Fibroblast of skin of scalp (primary cell): ENCODE measurements around the gene EXOSC3. TPM values are rescaled to one million over a fixed set of nuclear protein-coding genes. Genes with fewer than 3 reads are reported as not detected.
A peak's percentile ranks its signal among the peaks of the same experiment; 100 is the strongest.
"Not testable (repeated sequence)": the region's sequence is repeated elsewhere in the genome, so short reads cannot be mapped to it uniquely, and the experiment has no call there.

ENCODE experiments used
- DNase-seq: peaks from one replicate; pipeline ENCODE4 v3.0.0-alpha.2; 2013
- polyA plus RNA-seq, 2 experiments: library from polyadenylated mRNA; unstranded; fragments of 120-200 nt; gene quantifications; one replicate each; pipeline ENCODE4 v1.2.1, GENCODE V29; 2013; ENCODE audit not compliant: insufficient read length in 2 of 2

Gene EXOSC3
- 31.7 TPM for polyA plus RNA-seq (2013, experiment 1 of 2; ENCODE audit: insufficient read length)
- polyA plus RNA-seq (2013, experiment 2 of 2; ENCODE audit: insufficient read length), result 34.1 TPM

DNA sequence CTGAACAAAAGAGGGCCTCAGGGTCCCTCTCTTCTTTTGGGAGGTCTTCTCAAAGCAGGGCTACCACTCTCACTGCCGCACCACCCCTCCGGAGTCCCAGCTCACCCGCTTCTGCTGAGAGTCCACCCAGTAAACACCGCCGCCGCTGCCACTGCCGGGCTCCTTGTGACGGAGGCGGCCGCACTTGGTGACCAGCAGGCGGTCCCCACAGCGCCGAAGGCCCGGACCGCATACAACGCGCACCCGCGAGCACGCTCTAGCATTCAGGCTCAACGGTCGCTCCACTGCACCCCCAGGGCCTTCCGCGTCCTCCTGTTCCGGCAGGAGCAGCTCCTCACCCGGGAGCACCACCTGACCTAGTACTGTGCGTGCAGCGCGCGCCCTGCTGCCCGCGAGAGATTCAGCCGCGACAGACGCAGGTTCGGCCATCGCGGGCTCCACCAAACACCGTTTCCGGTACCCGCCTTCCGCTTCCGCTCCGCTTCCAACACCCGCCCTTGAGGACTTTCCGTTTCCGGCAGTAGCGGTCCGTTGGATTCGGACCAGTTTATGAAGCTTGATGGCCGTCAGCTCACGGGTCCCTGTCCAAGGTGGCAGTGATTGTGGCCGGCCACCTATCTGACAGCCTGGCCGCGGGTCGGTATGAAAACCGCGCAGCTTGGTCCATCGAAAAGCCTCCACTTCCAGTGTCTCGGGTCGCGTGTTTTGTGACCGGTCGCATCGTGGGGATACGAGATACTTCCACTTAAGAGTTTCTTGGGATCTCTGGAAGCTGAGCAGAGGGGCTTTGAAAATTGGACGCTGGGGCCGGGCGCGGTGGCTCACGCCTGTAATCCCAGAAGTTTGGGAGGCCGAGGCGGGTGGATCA lies at the start of gene EXOSC3:
Gene EXOSC3, minus strand, starts transcription at position 449 of the 868 bp plus-strand sequence. Its CDS starts 20 bp downstream, at position 429.
- peak; percentile 91 for DNase-seq

DNA sequence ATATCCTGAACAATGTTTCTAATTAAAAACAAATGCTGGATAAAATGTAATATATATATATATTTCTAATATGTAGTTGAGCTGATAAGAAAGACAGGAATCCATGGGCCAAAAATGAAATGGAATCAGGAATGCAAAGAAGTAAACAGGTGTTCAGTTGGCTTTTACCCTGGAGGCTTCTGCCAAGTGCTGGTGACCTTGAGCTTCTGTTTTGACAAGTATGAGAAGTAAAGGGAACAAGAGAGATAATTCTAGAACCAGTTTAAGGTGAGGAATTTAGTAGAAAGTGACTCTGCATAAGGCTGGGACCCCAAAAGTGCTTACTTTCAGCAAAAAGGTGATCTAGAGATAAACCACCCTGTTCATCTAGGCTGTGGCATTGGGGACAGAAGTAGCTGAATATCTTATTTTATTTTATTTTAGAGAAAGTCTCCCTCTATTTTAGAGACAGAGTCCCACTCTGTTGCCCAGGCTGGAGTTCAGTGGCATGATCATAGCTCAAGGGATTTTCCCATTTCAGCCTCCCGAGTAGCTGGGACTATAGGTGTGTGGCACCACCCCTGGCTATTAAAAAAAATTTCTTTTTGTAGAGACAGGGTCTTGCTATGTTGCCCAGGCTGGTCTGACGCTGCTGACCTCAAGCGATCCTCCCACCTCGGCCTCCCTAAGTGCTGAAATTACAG lies 42.8 kb upstream of the EXOSC3 start:
- no peak for DNase-seq

DNA sequence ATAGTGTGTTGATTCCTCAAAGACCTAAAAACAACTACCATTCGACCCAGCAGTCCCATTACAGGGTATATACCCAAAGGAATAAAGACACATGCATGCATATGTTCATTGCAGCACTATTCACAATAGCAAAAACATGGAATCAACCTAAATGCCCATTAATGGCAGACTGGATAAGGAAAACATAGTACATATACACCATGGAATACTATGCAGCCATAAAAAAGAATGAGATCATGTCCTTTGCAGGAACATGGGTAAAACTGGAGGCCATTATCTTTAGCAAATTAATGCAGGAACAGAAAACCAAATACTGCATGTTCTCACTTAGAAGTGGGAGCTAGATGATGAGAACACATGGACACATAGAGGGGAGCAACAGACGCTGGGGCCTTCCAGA lies 40.3 kb upstream of the EXOSC3 start:
- DNase-seq, result not testable (repeated sequence)

DNA sequence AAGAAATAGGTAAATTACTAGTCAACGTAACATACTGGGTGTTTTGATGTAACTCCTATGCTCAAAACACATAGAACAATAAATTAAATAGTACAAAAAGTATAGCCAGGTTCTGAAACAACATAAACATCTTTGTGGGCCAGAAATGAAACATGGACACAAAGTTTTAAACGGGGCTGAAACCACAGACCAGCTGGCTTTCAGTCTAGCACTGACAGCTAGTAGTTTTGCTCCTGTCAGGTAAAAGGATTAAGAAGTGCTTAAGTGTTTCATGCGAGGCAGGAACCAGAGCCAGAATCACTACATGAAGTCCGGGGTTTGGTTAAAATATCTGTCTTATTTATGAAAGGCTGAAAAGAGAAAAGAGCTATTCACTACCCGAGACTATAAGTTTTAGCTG lies 35.3 kb upstream of the EXOSC3 start:
- DNase-seq, result no peak

DNA sequence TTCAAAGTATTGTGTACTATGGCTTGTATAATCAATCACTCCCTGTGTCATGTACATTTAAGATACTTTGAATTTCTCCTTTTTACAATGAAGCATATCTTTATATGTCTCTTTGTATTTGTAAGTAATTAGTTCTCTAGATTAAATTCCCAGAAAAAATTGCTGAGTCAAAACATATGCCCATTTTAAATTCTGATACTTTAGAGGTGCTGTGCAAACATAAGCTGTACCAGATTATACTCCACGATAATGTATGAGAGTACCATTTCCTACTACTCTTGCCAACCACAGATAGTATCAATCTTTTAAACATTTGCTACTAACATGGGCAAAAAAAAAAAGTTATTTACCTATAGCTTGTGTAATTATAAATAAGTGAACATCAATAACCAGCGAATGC lies 34.0 kb upstream of the EXOSC3 start:
- DNase-seq, result no peak

GRCh38 chr9:37812773-37813379 lies 28.0 kb upstream of the EXOSC3 start:
- no peak for DNase-seq

DNA sequence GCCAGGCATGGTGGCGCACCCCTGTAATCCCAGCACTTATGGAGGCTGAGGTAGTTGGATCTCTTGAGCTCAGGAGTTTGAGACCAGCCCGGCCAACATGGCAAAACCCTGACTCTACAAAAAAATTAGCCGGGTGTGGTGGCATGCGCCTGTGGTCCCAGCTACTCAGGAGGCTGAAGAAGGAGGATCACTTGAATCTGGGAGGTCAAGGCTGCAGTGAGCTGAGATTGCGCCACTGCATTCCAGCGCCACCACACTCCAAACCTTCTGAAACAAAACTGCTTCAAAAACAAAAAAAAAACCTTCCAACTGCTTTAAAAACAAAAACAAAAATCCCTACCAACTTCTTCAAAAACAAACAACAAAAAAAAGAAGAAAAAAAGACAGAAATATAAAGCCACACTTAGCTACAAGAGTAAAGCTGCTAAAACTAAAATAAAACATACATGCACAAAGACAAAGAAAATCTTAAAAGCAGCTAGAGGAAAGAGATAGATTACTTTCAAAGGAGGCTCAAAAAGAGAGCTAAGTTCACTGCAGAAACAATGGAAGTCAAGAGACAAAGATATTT lies 27.1 kb upstream of the EXOSC3 start:
- DNase-seq, result no peak

DNA sequence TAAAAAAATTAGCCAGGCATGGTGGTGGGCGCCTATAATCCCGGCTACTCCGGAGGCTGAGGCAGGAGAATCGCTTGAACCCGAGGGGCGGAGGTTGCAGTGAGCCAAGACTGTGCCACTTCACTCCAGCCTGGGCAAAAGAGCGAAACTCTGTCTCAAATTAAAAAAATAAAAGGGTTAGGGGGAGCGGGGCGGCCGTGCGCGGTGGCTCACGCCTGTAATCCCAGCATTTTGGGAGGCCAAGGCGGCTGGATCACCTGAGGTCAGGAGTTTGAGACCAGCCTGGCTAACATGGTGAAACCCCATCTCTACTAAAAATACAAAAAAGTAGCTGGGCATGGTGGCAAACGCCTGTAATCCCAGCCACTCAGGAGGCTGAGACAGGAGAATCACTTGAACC lies 24.8 kb upstream of the EXOSC3 start:
- not testable (repeated sequence) for DNase-seq

- DNase-seq, result no peak
Observed at GRCh38 chr9:37806271-37806670, 21.4 kb upstream of the EXOSC3 start.

GRCh38 chr9:37801959-37802711 lies 17.3 kb upstream of the EXOSC3 start:
- DNase-seq, result no peak

DNA sequence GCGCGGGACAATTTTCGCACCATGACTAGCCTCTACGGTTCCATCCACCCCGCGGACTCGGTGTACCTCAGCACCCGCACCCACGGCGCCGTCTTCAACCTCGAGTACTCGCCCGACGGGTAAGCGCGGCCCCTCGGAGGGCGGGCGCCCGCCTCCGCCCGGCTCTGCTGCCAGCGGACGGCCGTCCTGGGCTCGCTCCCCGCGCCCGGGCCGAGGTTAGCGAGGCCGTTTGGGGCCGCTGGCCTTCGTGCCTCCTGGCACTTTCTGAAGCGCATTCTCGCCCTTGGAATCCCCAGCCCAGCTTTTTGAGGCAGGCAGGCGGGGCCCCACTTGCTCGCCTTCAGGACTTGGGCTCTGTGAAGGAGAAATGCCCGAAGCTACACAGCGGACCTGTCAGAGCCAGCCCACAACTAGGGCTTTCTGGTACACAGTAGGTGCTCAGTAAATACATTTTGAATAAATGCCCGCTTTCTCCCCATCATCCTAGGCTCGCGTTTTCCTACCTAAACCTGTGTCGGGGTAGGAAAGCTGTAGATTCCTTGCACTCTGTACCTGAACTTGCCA lies 16.5 kb upstream of the EXOSC3 start:
- DNase-seq, result peak; percentile 12

GRCh38 chr9:37800631-37801286 lies 15.9 kb upstream of the EXOSC3 start, which contains the start of gene DCAF10:
Gene DCAF10 (plus strand): TSS chr9:37800797. CDS start chr9:37800867, 70 bp downstream.
- peak; percentile 85 for DNase-seq

DNA sequence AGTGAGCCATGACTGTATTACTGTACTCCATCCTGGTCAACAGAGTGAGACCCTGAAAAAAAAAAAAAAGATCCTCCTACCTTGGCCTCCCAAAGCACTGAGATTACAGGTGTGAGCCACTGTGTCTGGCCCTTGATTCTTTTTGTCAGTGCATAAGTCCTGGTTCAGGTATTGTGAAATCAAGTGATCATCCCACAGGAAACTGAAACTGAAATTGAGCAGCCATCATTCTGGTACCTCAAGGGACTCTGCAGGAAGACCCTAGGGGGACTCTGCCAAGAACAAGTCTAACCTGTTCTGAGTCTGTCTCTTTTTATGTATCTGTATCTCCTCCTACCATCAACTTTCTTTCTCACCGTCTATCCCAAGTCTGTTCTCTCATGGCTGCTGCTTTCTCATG lies 13.8 kb upstream of the EXOSC3 start:
- DNase-seq, result no peak

DNA sequence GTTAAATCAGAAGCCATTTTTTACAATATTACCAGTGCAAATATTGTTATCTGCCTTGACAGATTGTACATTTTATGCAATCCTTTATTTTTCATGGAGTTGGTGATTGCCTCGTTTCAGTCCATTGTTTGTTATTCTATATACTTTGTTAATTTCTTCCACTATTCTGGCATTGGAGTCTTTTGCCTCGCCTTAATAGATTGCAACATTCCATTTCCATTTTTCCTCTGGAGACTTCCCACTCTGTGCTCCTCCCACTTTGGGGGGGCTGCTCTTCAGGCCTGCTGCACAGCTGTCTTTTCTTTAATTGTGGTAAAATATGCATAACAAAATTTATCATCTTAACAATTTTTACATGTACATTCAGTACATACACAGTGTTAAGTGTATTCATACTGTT lies 11.4 kb upstream of the EXOSC3 start:
- DNase-seq, result no peak

DNA sequence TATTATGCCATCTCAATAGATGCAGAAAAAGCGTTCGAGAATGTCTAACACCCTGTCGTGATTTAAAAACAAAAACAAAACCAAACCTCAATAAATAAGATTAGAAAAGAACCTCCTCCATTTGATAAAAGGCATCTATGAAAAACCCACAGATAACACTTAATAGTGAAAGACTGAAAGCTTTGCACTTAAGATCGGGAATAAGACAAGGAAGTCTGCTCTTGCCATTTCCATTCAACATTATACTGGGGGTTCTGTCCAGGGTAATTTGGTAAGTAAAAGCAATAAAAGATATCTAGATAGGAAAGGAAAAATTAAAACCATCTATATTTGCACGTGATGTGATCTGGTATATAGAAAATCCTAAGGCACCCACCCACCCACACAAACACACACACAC lies 7.3 kb upstream of the EXOSC3 start:
- no peak for DNase-seq

DNA sequence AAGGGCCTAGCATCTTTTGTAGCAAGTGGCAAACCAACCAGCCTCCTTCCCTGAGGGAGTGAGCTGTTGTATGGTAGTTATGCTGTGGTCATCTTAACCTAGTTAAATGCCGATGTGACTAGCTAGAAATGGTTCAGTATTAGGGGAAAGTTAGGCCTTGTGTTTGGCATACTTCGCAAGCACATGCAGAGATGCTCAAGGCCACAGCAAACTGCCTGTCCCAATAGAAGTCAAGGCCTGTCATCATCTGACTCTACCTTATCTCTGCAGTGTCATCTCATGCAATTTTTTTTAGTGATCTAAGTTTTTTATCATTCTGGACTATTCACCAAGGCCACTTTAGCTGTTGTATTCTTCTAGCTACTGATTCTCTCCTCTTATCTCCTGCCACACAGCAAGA lies 5.2 kb upstream of the EXOSC3 start:
- DNase-seq, result no peak

DNA sequence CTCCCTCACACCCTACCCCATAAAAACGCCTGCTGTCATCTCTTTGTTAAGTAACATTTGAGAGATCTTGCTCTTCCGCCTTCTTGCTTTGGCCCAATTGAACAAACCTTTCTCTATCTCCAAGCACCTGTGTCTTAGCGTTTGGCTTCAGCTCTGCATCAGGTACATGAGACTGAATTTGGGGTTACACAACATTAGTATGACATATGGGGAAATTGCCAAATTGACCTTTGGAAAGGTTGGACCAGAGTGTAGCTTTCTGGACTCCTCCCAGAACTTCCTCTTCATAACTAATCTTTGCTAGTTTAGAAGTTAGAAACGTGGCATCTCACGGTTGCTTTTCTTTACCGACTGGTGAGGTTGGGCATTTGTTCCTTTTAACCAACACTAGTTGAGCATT lies 3.5 kb upstream of the EXOSC3 start:
- no peak for DNase-seq

DNA sequence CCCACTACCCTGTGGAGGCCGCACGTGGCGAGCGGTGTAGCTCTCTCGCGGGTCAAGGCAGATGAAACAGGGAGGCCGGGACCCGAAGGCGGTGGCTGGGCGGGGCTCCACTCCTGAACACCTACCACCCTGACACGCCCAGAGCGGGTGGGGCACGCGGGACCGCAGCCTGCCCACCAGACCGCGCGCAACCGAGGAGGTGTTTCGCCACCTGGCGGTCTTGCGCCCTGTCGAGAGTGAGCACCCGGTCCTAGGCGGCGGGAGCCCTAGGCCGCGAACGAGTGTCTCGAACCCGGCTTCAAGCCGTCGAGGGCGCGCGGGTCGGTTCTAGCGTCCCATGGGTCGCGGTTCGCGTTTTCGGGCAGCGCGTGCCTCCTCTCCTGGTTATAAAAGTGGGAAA lies 2.2 kb upstream of the EXOSC3 start:
- no peak for DNase-seq

DNA sequence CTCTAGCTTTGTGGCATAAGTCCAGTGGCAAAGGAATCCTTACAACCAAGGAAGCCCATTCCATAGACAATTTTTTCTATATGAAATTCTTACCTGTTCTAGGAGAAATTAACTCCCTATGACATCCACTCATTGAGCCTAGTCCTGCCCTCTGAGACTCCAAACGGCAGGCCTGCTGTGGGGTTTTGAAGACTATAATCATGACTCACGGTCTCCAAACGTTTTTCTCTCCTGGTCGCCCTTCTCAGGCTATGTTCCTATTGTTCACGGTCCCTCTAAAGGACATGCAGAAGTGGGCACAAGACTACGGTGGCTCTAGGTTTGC lies 611 bp downstream of the EXOSC3 start:
- DNase-seq, result no peak

DNA sequence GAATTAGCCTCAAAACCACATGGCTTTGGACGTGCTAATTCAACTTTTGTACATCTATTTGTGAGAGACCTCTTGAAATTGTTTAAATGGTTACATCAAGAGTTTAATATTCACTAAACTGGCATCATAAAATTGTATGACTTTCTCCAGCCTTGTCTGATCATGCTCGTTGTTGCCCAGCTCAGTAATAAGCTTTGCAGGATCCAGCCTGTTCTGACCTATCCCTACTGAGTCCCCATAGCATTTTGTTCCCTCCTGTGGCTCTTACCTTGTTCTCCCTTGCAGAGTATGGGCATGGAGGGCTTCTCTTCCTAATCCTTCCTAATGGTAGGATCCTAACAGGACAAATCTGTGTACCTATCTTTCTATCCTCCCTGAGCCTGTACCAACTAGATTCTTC lies 6.3 kb downstream of the EXOSC3 start:
- DNase-seq, result no peak

GRCh38 chr9:37776328-37776727 lies 8.5 kb downstream of the EXOSC3 start:
- DNase-seq, result peak; percentile 5
